DND-41 (cell line): ENCODE measurements around the gene CIB2.

Experiments
- EZH2 ChIP-seq: IDR thresholded peaks from 3 replicates; pipeline ENCODE4 v1.6.1; 2012; ENCODE audit warnings: borderline replicate concordance, low read depth, mild to moderate bottlenecking, moderate library complexity, low read length, inconsistent platforms; ENCODE audit not compliant: severe bottlenecking
- TF ChIP-seq, protein P1 (sequence below): IDR thresholded peaks from 2 replicates; pipeline ENCODE4 v1.5.1; 2012; ENCODE audit warnings: borderline replicate concordance, low read length, moderate library complexity, mild to moderate bottlenecking; ENCODE audit not compliant: poor library complexity, severe bottlenecking; ENCODE audit errors: extremely low read depth

DNA sequence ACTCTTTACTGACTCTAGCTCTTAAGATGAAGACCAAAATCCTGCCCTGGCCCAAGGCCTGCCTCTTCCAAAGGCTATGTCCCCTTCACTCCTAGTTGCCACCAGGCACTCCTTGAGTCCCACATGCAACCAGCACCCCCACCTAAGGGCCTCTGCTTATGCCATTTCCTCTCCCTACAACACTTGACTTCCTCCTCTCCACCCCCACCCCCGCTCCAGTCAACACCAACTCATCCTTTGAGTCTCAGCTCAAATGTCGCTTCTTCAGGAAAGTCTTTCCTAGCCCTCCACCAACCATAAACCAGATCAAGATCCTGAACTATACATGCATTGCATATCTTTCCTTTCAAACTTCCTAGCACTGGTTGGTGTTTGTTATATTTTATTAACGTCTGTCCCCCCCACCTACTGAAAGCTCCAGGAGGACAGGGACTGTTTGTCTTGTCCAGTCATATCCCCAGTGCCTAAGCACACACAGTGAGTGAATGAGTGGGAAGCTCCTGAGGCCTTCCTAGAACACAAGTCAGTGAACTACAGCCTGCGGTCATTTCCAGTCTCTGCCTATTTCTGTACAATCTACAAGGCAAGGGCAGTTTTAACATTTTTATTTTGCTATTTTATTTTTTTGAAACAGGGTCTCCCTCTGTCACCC is 61.1 kb downstream of the CIB2 start:
- TF ChIP-seq EZH2, result no peak
- TF ChIP-seq, protein P1, sequence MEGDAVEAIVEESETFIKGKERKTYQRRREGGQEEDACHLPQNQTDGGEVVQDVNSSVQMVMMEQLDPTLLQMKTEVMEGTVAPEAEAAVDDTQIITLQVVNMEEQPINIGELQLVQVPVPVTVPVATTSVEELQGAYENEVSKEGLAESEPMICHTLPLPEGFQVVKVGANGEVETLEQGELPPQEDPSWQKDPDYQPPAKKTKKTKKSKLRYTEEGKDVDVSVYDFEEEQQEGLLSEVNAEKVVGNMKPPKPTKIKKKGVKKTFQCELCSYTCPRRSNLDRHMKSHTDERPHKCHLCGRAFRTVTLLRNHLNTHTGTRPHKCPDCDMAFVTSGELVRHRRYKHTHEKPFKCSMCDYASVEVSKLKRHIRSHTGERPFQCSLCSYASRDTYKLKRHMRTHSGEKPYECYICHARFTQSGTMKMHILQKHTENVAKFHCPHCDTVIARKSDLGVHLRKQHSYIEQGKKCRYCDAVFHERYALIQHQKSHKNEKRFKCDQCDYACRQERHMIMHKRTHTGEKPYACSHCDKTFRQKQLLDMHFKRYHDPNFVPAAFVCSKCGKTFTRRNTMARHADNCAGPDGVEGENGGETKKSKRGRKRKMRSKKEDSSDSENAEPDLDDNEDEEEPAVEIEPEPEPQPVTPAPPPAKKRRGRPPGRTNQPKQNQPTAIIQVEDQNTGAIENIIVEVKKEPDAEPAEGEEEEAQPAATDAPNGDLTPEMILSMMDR, result no peak
